Measurements from ENCODE around the gene EVA1B.

- TF ChIP-seq CTCF (IDR thresholded peaks at IDR 0.05 in 2 of 3, conservative IDR thresholded peaks at IDR 0.05 in 1 of 3; ENCODE audit: control insufficient read depth in 2 of 3, extremely low read depth in 1 of 3, insufficient read depth in 1 of 3, low read depth in 3 of 3, low read length in 3 of 3) (no peak), RELA (IDR thresholded peaks at IDR 0.05; ENCODE audit: borderline replicate concordance, partially characterized antibody) (no peak), FOS (IDR thresholded peaks at IDR 0.05; ENCODE audit: borderline replicate concordance, extremely low read depth, insufficient read length) (no peak), NFIC (IDR thresholded peaks at IDR 0.05; ENCODE audit: low read depth, low read length) (no peak), IRF3 (IDR thresholded peaks at IDR 0.05) (no peak), SRF (IDR thresholded peaks at IDR 0.05; ENCODE audit: low read depth in 2 of 2, low read length in 2 of 2) (no peak), MAX (IDR thresholded peaks at IDR 0.05; ENCODE audit: low read depth, low read length) (no peak), ATF2 (IDR thresholded peaks at IDR 0.05; ENCODE audit: low read length) (no peak), POLR2A (IDR thresholded peaks at IDR 0.05; ENCODE audit: low read depth, low read length) (no peak), SIX5 (IDR thresholded peaks at IDR 0.05; ENCODE audit: low read depth, low read length, severe bottlenecking) (no peak)
Observed at GRCh38 chr1:36354486-36354885, 31.0 kb upstream of the EVA1B start.

All from GM12878 (cell line).